ENCODE data around the gene PLEKHA1.

Gene PLEKHA1

DNA sequence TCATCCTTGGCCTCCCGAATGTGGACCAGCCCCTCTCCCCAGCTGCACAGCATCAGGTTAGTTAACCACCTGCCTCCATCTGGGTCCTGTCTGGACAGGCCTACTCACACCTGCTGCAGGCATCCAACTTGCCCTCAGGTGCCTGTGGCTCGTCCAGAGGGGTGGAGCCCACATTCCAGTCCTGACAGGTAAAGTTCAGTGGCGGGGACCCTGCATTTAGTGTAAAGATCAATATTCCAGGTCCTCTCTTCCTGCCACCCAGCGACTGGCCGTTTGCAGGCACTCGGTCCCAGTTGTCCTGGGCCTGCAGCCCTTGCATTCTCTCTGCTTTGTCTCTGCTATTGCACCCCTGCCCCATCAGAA is 101.8 kb downstream of the PLEKHA1 start:
- no peak for DNase-seq

GRCh38 chr10:122477436-122477835 is 102.9 kb downstream of the PLEKHA1 start:
- peak in 1 of 51 donors; percentile 44 for DNase-seq

GRCh38 chr10:122478971-122479370 is 104.5 kb downstream of the PLEKHA1 start:
- peak in 23 of 51 donors; percentile 28 to 87 (median 51) for DNase-seq

- no peak for DNase-seq
Observed at GRCh38 chr10:122480146-122480833, 105.8 kb downstream of the PLEKHA1 start.

DNA sequence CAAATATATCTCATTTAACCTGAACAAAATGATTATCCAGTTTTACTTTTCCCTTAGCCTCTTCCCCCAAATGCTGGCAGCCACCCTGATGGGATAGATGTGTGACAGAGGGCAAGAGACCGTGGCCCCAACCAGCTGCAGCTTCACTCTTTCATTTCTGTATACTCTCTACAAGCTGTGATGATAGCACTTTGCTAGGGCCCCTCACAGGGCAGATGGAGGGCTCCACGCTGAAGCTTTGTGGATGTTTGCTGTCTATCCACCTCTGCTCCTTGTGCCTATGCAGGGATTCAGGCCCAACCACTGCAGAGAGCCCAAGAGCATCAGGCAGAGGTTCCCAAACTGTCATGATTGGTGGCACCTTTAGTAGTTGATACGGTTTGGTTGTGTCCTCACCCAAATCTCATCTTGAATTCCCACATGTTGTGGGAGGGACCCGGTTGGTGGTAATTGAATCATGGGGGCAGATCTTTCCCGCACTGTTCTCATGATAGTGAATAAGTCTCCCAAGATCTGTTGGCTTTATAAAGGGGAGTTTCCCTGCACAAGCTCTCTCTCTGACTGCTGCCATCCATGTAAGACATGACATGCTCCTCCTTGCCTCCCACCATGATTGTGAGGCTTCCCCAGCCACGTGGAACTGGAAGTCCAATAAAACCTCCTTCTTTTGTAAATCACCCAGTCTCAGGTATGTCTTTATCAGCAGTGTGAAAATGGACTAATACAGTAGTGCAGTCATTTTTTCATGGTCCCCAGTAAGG is 107.0 kb downstream of the PLEKHA1 start:
- DNase-seq, result no peak
